HG02763 (cell line): ENCODE results near the gene CCDC57.
A peak's percentile ranks its signal among the peaks of the same experiment; 100 is the strongest.

Source experiments
- ATAC-seq: cut with Tn5 transposase; IDR thresholded peaks from one replicate; pipeline ENCODE4 v1.9.1; 2021; ENCODE audit warnings: mild to moderate bottlenecking, moderate library complexity; ENCODE audit not compliant: unreplicated experiment

Gene CCDC57

GRCh38 chr17:82053556-82054263 is 158.9 kb downstream of the CCDC57 start:
- ATAC-seq, result no peak

GRCh38 chr17:82053130-82053529 is 159.5 kb downstream of the CCDC57 start:
- no peak for ATAC-seq

- ATAC-seq, result no peak
Observed at GRCh38 chr17:82052638-82053059, 160.0 kb downstream of the CCDC57 start.

GRCh38 chr17:82051776-82052637 is 160.6 kb downstream of the CCDC57 start, which contains the start of the genes GPS1 and RFNG:
GPS1 (plus strand) TSS chr17:82051898; CDS start chr17:82051932, 34 bp downstream.
RFNG (minus strand) TSS chr17:82051811; CDS start chr17:82051766, 45 bp downstream.
- peak; percentile 44 for ATAC-seq
